ENCODE results near the gene PAEP.

PAEP gene

GRCh38 chr9:135588371-135588770, 26.8 kb downstream of the PAEP start:
- TF ChIP-seq SIN3A (IDR thresholded peaks at IDR 0.05; ENCODE audit: borderline replicate concordance, insufficient read depth, low read length), result no peak
- TF ChIP-seq REST (IDR thresholded peaks at IDR 0.05; ENCODE audit: insufficient read depth in 1 of 2, low read depth in 2 of 2, low read length in 2 of 2), result no peak
- no peak for TF ChIP-seq POLR2AphosphoS5 (IDR thresholded peaks at IDR 0.05; ENCODE audit: low read depth, low read length)

GRCh38 chr9:135588886-135589595, 27.5 kb downstream of the PAEP start:
- no peak for TF ChIP-seq TAF1 (IDR thresholded peaks at IDR 0.05; ENCODE audit: borderline replicate concordance, insufficient read depth, low read length)
- no peak for TF ChIP-seq SIN3A (IDR thresholded peaks at IDR 0.05; ENCODE audit: borderline replicate concordance, insufficient read depth, low read length)
- TF ChIP-seq POLR2AphosphoS5 (IDR thresholded peaks at IDR 0.05; ENCODE audit: low read depth, low read length), result no peak
- no peak for TF ChIP-seq REST (IDR thresholded peaks at IDR 0.05; ENCODE audit: insufficient read depth in 1 of 2, low read depth in 2 of 2, low read length in 2 of 2)
- TF ChIP-seq FOXP2 (optimal IDR thresholded peaks at IDR 0.05; ENCODE audit: borderline replicate concordance, extremely low read depth, extremely low read length, insufficient read depth), result no peak

GRCh38 chr9:135589596-135590485, 28.3 kb downstream of the PAEP start:
- TF ChIP-seq POLR2AphosphoS5 (IDR thresholded peaks at IDR 0.05; ENCODE audit: low read depth, low read length) (no peak), SIN3A (IDR thresholded peaks at IDR 0.05; ENCODE audit: borderline replicate concordance, insufficient read depth, low read length) (no peak), TAF1 (IDR thresholded peaks at IDR 0.05; ENCODE audit: borderline replicate concordance, insufficient read depth, low read length) (no peak)

- TF ChIP-seq SIN3A (IDR thresholded peaks at IDR 0.05; ENCODE audit: borderline replicate concordance, insufficient read depth, low read length), result no peak
- no peak for TF ChIP-seq FOXP2 (optimal IDR thresholded peaks at IDR 0.05; ENCODE audit: borderline replicate concordance, extremely low read depth, extremely low read length, insufficient read depth)
- TF ChIP-seq REST (IDR thresholded peaks at IDR 0.05; ENCODE audit: insufficient read depth in 1 of 2, low read depth in 2 of 2, low read length in 2 of 2), result no peak
- TF ChIP-seq TAF1 (IDR thresholded peaks at IDR 0.05; ENCODE audit: borderline replicate concordance, insufficient read depth, low read length), result no peak
- TF ChIP-seq POLR2AphosphoS5 (IDR thresholded peaks at IDR 0.05; ENCODE audit: low read depth, low read length), result no peak
These were observed 29.0 kb downstream of the PAEP start for GRCh38 chr9:135590486-135591079.

- TF ChIP-seq POLR2AphosphoS5 (IDR thresholded peaks at IDR 0.05; ENCODE audit: low read depth, low read length) (no peak), REST (IDR thresholded peaks at IDR 0.05; ENCODE audit: insufficient read depth in 1 of 2, low read depth in 2 of 2, low read length in 2 of 2) (no peak), TAF1 (IDR thresholded peaks at IDR 0.05; ENCODE audit: borderline replicate concordance, insufficient read depth, low read length) (no peak), SIN3A (IDR thresholded peaks at IDR 0.05; ENCODE audit: borderline replicate concordance, insufficient read depth, low read length) (no peak), FOXP2 (optimal IDR thresholded peaks at IDR 0.05; ENCODE audit: borderline replicate concordance, extremely low read depth, extremely low read length, insufficient read depth) (no peak)
These were observed 30.2 kb downstream of the PAEP start for GRCh38 chr9:135591506-135592330.
